GM12873 (cell line): ENCODE measurements around the gene LIMK2.

Source experiments
- CTCF ChIP-seq: IDR thresholded peaks from 2 replicates; pipeline ENCODE4 v1.5.1; 2012; ENCODE audit warnings: low read depth, mild to moderate bottlenecking, moderate library complexity, low read length, control low read depth; ENCODE audit not compliant: insufficient read depth; ENCODE audit errors: missing control alignments

Gene LIMK2

GRCh38 chr22:31233001-31233400 lies 20.9 kb downstream of the LIMK2 start:
- TF ChIP-seq CTCF = no peak

GRCh38 chr22:31235081-31235480 lies 23.0 kb downstream of the LIMK2 start:
- no peak for TF ChIP-seq CTCF

- no peak for TF ChIP-seq CTCF
Observed at GRCh38 chr22:31238057-31238456, 26.0 kb downstream of the LIMK2 start.

GRCh38 chr22:31239771-31240370 lies 27.8 kb downstream of the LIMK2 start:
- TF ChIP-seq CTCF = no peak

GRCh38 chr22:31241200-31241599 lies 29.1 kb downstream of the LIMK2 start:
- TF ChIP-seq CTCF = no peak

- TF ChIP-seq CTCF = peak; percentile 8
Observed at GRCh38 chr22:31241936-31242335, 29.8 kb downstream of the LIMK2 start.

GRCh38 chr22:31243339-31244045 lies 31.4 kb downstream of the LIMK2 start:
- no peak for TF ChIP-seq CTCF
